GM10266 (cell line): ENCODE results near the gene SNIP1.
"Not testable (repeated sequence)": the region's sequence is repeated elsewhere in the genome, so short reads cannot be mapped to it uniquely, and the experiment has no call there.

Experiments
- DNase-seq: peaks from one replicate; pipeline ENCODE4 v3.0.0; 2012; ENCODE audit errors: extremely low spot score
- CTCF ChIP-seq: IDR thresholded peaks from 2 replicates; pipeline ENCODE4 v1.5.1; 2012; ENCODE audit warnings: mild to moderate bottlenecking, low read depth; ENCODE audit not compliant: control insufficient read depth, insufficient read depth; ENCODE audit errors: missing control alignments

Gene SNIP1

GRCh38 chr1:37514350-37515184, 39.5 kb downstream of the SNIP1 start, which contains the start of gene MEAF6:
Gene MEAF6, minus strand, starts transcription at chr1:37514766. Its CDS starts 20 bp downstream, at chr1:37514746.
- TF ChIP-seq CTCF = peak; percentile 68
- peak; percentile 97 for DNase-seq

DNA sequence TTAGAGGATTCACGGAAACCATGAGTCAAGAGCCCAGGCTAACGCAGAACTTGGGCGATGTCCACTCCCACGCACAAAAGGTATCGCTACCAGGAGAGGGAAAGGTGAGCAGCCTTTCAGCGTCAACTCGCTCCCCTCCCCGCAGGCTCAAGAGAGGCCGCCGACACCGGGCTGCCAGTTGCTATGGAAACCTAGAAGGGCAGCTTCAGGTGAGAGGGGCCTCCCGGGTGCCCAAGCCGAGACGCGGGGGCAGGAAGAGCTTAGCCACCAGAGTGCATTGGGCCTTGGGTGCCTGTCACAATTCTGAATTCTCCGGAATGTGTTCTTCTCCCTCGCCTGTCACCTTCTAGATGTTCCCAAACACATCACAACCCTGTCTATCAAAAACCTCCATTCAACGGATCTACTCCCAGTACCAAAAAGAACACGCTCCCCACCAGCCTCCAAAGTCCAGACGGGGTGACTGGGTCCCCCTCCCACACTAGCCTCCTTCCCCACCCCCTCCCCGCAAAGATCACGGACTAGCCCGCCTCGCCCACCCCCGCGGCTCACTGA, 40.2 kb downstream of the SNIP1 start:
- peak; percentile 72 for DNase-seq
- TF ChIP-seq CTCF = no peak

- TF ChIP-seq CTCF = peak; percentile 10
- no peak for DNase-seq
These were observed 44.9 kb downstream of the SNIP1 start for GRCh38 chr1:37509181-37509580.

DNA sequence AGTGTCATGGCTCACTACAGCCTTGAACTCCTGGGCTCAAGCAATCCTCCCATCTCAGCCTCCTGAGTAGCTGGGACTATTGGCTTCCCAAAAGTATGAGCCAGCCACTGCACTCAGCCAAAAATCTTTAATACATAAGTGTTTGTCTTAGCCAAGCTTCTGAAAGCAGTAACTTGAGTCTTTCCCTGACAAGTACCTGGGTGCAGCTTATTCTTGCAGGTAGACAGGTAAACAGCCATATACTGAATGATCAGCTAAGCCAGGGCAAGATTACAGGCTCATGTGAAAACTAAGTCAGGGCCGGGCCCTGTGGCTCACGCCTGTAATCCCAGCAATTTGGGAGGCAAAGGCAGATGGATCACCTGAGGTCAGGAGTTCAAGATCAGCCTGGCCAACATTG, 47.4 kb downstream of the SNIP1 start:
- no peak for DNase-seq
- no peak for TF ChIP-seq CTCF

GRCh38 chr1:37502791-37503190, 51.3 kb downstream of the SNIP1 start:
- DNase-seq = not testable (repeated sequence)

DNA sequence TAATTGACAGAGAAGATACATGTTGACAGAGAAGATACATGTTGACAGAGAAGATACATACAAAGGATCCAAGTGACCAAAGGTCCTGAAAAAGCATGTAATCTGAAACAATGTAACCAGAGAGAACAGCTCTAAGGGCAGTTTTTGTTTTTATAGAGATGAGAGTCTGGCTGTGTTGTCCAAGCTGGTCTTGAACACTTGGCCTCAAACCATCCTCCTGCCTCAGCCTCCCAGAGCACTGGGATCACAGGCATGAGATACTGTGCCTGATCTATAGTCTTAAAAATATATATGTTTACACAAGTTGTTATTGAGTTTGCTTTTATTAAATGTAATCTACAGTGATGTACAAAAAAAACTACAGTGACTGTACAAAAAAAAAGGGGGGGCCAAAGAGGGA, 52.0 kb downstream of the SNIP1 start:
- no peak for DNase-seq
- TF ChIP-seq CTCF = no peak

- DNase-seq = no peak
- TF ChIP-seq CTCF = no peak
These were observed 52.4 kb downstream of the SNIP1 start for GRCh38 chr1:37501661-37502060.
